Breast epithelium (tissue), 3 donors: ENCODE data around the gene NR2E1.

Experiments
- CTCF ChIP-seq, 3 donors: fragments of 450-650 bp; IDR thresholded peaks; one replicate each; pipeline ENCODE4 v1.5.1; 2016 to 2017; ENCODE audit warnings: antibody characterized with exemption in 3 of 3, mild to moderate bottlenecking in 3 of 3, moderate library complexity in 3 of 3
- POLR2A ChIP-seq: fragments of 450-650 bp; IDR thresholded peaks from one replicate; pipeline ENCODE4 v1.6.1; 2016; ENCODE audit warnings: antibody characterized with exemption, mild to moderate bottlenecking, moderate library complexity
- POLR2AphosphoS5 ChIP-seq, 3 donors: sonication (generic); formaldehyde crosslinking; IDR thresholded peaks; one replicate each; pipeline ENCODE4 v1.6.1; 2017; ENCODE audit warnings: antibody characterized with exemption in 3 of 3

- TF ChIP-seq CTCF (IDR thresholded peaks at IDR 0.05): no peak
- TF ChIP-seq POLR2A: no peak
- TF ChIP-seq POLR2AphosphoS5 (IDR thresholded peaks at IDR 0.05): no peak
These were observed 1.9 kb upstream of the NR2E1 start for GRCh38 chr6:108163644-108164542.
